ENCODE results near the gene CADPS. TPM values are rescaled to one million over a fixed set of nuclear protein-coding genes. Genes with fewer than 3 reads are reported as not detected.
A peak's percentile ranks its signal among the peaks of the same experiment; 100 is the strongest.

The CADPS gene
- total and polyA plus RNA-seq, 12 donors: 1.4 to 36.6 (median 21.6) TPM

GRCh38 chr3:62406945-62407344 is 468.3 kb downstream of the CADPS start:
- no peak for DNase-seq
- ATAC-seq: no peak
- peaks cover 0 to 7% (median 0%) of the 10 kb centered on the region in 7 donors for H3K27me3 ChIP-seq

GRCh38 chr3:62405566-62405965 is 469.6 kb downstream of the CADPS start:
- Histone ChIP-seq H3K27ac (no peak overlapping the region), H3K4me1 (no peaks in the 10 kb centered on the region), H3K9me3 (no peaks in the 10 kb centered on the region), H3K36me3 (no peaks in the 10 kb centered on the region), H3K4me3 (no peak overlapping the region), H3K27me3 (peaks cover 0 to 7% (median 0%) of the 10 kb centered on the region in 7 donors)
- DNase-seq (no peak), ATAC-seq (no peak)
- intact Hi-C loops (cut with DNase I): loop anchor here in 1 of 10 donors (5.0 kb wide), 1 partner anchor 892 kb away; no protein-coding TSS in a partner anchor
- no peak for TF ChIP-seq CTCF (IDR thresholded peaks at IDR 0.05)
- 86% methylated on average over 6 of the region's 6 CpGs for WGBS, 2 donors

More at GRCh38 chr3:62406945-62407344, 468.3 kb downstream of the CADPS start:
- H3K36me3 ChIP-seq: no peaks in the 10 kb centered on the region
- no peak overlapping the region for H3K4me3 ChIP-seq
- no peaks in the 10 kb centered on the region for H3K4me1 ChIP-seq
- TF ChIP-seq CTCF (IDR thresholded peaks at IDR 0.05): no peak
- 75 to 80% methylated on average over 2 of the region's 2 CpGs for WGBS, 2 donors
- no peak overlapping the region for H3K27ac ChIP-seq
- no peaks in the 10 kb centered on the region for H3K9me3 ChIP-seq
- intact Hi-C loops (cut with DNase I): loop anchor here in 1 of 10 donors (5.0 kb wide), 1 partner anchor 890 kb away; no protein-coding TSS in a partner anchor

- H3K9me3 ChIP-seq: no peaks in the 10 kb centered on the region
- WGBS, 2 donors: 74 to 78% methylated on average over 6 of the region's 6 CpGs
- DNase-seq (no peak), ATAC-seq (peak in 4 of 8 donors; percentile 44 to 68 (median 66))
- no peak for TF ChIP-seq CTCF (IDR thresholded peaks at IDR 0.05)
- H3K4me1 ChIP-seq: no peaks in the 10 kb centered on the region
- H3K27me3 ChIP-seq: peaks cover 0 to 7% (median 0%) of the 10 kb centered on the region in 7 donors
- H3K27ac ChIP-seq: no peak overlapping the region
- no peaks in the 10 kb centered on the region for H3K36me3 ChIP-seq
- no peak overlapping the region for H3K4me3 ChIP-seq
- intact Hi-C loops (cut with DNase I): loop anchor here in 1 of 10 donors (5.0 kb wide), 1 partner anchor 892 kb away; no protein-coding TSS in a partner anchor
Observed at GRCh38 chr3:62405135-62405534, 470.1 kb downstream of the CADPS start.

GRCh38 chr3:62404321-62404720 is 470.9 kb downstream of the CADPS start:
- H3K4me1 ChIP-seq: no peaks in the 10 kb centered on the region
- TF ChIP-seq CTCF (IDR thresholded peaks at IDR 0.05): no peak
- 87 to 88% methylated on average over 8 of the region's 8 CpGs for WGBS, 2 donors
- H3K36me3 ChIP-seq: no peaks in the 10 kb centered on the region
- H3K27ac ChIP-seq: no peak overlapping the region
- ATAC-seq: no peak
- no peaks in the 10 kb centered on the region for H3K9me3 ChIP-seq
- no peak for DNase-seq
- no peak overlapping the region for H3K4me3 ChIP-seq
- peaks cover 0 to 7% (median 0%) of the 10 kb centered on the region in 7 donors for H3K27me3 ChIP-seq
- intact Hi-C loops (cut with DNase I): no loop called here
